CD4-positive, alpha-beta T cell (primary cell): ENCODE measurements around the gene PRKG1. TPM values are rescaled to one million over a fixed set of nuclear protein-coding genes. Genes with fewer than 3 reads are reported as not detected.

Experiments
- ATAC-seq: fragments of 200-7000 bp; cut with Tn5 transposase; one replicate; pipeline ENCODE4 v1.10.0; 2022; ENCODE audit warnings: mild to moderate bottlenecking; ENCODE audit not compliant: poor library complexity
- CTCF ChIA-PET: fragments of 350-600 bp; sonication (Branson Sonifier 250); formaldehyde crosslinking; loops from one replicate; lab custom pipeline; 2021; ENCODE audit warnings: antibody characterized with exemption, inconsistent platforms; lab: Charles Lee
- POLR2A ChIA-PET: fragments of 350-600 bp; sonication (Branson Sonifier 250); formaldehyde crosslinking; loops from one replicate; lab custom pipeline; 2021; ENCODE audit warnings: antibody characterized with exemption, inconsistent platforms; lab: Charles Lee
- DNase-seq, 14 experiments: peaks; one replicate each; pipeline ENCODE4 v3.0.0-alpha.2; 2013 to 2020; ENCODE audit warnings: mixed read lengths in 2 of 14
- H3K27ac ChIP-seq, 2 donors: one replicate each; pipeline versions ENCODE4 v1.5.1 to v1.7.0; 2013; ENCODE audit warnings: low read length in 2 of 2, low read depth in 1 of 2, mild to moderate bottlenecking in 1 of 2
- H3K27me3 ChIP-seq, 2 experiments: 1 replicate in 1 of 2; 2 replicates in 1 of 2; pipeline versions ENCODE4 v1.6.1 to v1.7.0; 2013; ENCODE audit warnings: low read length in 2 of 2, control low read depth in 1 of 2, mild to moderate bottlenecking in 1 of 2, moderate library complexity in 1 of 2; ENCODE audit not compliant: insufficient read depth in 2 of 2, control insufficient read depth in 1 of 2
- H3K36me3 ChIP-seq: one replicate; pipeline ENCODE4 v1.6.1; 2013; ENCODE audit warnings: low read length, control low read depth; ENCODE audit not compliant: insufficient read depth
- H3K4me1 ChIP-seq: one replicate; pipeline ENCODE4 v1.6.1; 2013; ENCODE audit warnings: low read length, control low read depth; ENCODE audit not compliant: insufficient read depth
- H3K4me3 ChIP-seq: one replicate; pipeline ENCODE4 v1.5.1; 2013; ENCODE audit warnings: mild to moderate bottlenecking, low read length, moderate library complexity
- H3K9me3 ChIP-seq, 2 experiments: 1 replicate in 1 of 2; 2 replicates in 1 of 2; pipeline versions ENCODE4 v1.6.1 to v1.7.0; 2013; ENCODE audit warnings: low read length in 2 of 2, mild to moderate bottlenecking in 2 of 2, control low read depth in 1 of 2, moderate library complexity in 1 of 2; ENCODE audit not compliant: control insufficient read depth in 1 of 2, insufficient read depth in 1 of 2
- H3K27ac Mint-ChIP-seq: one replicate; pipeline ENCODE4 v1.8.0; 2020; ENCODE audit warnings: mixed read lengths
- H3K27me3 Mint-ChIP-seq: one replicate; pipeline ENCODE4 v1.8.0; 2021; ENCODE audit warnings: mixed read lengths
- H3K36me3 Mint-ChIP-seq: one replicate; pipeline ENCODE4 v1.8.0; 2021; ENCODE audit warnings: low read depth, mixed read lengths
- H3K4me1 Mint-ChIP-seq: one replicate; pipeline ENCODE4 v1.8.0; 2021; ENCODE audit warnings: low read depth, mixed read lengths
- H3K4me3 Mint-ChIP-seq: one replicate; pipeline ENCODE4 v1.8.0; 2020; ENCODE audit warnings: mild to moderate bottlenecking, mixed read lengths
- H3K9me3 Mint-ChIP-seq: one replicate; pipeline ENCODE4 v1.8.0; 2020; ENCODE audit warnings: mixed read lengths
- intact Hi-C, 2 experiments: fragments of 100-400 bp; cut with DNase I in 1 of 2; cut with micrococcal nuclease in 1 of 2; formaldehyde crosslinking; loops; one replicate each; pipeline versions ENCODE4 v1.15.1 to v1.9.0; 2023 to 2025; cut with DNase I, micrococcal nuclease
- total RNA-seq, 174 experiments: library from RNA in 2 of 174; stranded (reverse) in 2 of 174; gene quantifications; one replicate each; pipeline ENCODE4 v1.2.3 and lab custom pipeline; 2021 to 2026
- TF ChIP-seq, protein P1 (sequence below): fragments of 200-600 bp; IDR thresholded peaks from one replicate; pipeline ENCODE4 v1.8.0; 2022; ENCODE audit warnings: antibody characterized with exemption, mild to moderate bottlenecking

The PRKG1 gene
- total RNA-seq, 2 experiments from 2014 or later: 0.31 TPM; not detected in 1

DNA sequence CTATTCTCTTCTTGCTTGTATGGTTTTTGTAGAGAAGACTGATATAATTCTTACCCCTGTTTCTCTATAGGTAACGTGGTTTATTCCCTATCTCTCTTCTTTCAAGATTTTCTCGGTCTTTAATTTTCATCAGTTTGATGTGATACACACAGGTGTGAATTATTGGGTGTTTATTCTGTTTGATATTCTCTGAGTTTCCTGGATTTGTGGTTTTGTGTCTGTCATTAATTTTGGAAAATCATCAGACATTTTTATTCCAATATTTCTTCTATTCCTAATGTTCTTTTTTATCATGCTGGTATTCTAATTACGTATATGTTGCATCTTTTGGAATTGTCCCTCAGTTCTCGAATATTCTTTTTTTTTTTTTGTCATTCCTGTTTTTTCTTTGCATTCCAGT, 850.1 kb downstream of the PRKG1 start:
- CTCF ChIA-PET: interaction anchor here (1.3 kb wide), 1 partner anchor 9 kb away, joined by 4 read pairs; no protein-coding TSS in a partner anchor
- Mint-ChIP-seq H3K36me3 (no peaks in the 10 kb centered on the region), H3K9me3 (no peaks in the 10 kb centered on the region), H3K4me3 (no peak overlapping the region), H3K27me3 (peaks cover 6% of the 10 kb centered on the region), H3K27ac (no peak overlapping the region), H3K4me1 (no peaks in the 10 kb centered on the region)
- Histone ChIP-seq H3K27me3 (no peaks in the 10 kb centered on the region), H3K9me3 (no peaks in the 10 kb centered on the region), H3K4me3 (no peak overlapping the region), H3K36me3 (no peaks in the 10 kb centered on the region), H3K4me1 (no peaks in the 10 kb centered on the region), H3K27ac (no peak overlapping the region)
- intact Hi-C loops: no loop called here
- no peak for DNase-seq
- TF ChIP-seq, protein P1, sequence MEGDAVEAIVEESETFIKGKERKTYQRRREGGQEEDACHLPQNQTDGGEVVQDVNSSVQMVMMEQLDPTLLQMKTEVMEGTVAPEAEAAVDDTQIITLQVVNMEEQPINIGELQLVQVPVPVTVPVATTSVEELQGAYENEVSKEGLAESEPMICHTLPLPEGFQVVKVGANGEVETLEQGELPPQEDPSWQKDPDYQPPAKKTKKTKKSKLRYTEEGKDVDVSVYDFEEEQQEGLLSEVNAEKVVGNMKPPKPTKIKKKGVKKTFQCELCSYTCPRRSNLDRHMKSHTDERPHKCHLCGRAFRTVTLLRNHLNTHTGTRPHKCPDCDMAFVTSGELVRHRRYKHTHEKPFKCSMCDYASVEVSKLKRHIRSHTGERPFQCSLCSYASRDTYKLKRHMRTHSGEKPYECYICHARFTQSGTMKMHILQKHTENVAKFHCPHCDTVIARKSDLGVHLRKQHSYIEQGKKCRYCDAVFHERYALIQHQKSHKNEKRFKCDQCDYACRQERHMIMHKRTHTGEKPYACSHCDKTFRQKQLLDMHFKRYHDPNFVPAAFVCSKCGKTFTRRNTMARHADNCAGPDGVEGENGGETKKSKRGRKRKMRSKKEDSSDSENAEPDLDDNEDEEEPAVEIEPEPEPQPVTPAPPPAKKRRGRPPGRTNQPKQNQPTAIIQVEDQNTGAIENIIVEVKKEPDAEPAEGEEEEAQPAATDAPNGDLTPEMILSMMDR: no peak
- POLR2A ChIA-PET: no interaction called here
- no peak for ATAC-seq

DNA sequence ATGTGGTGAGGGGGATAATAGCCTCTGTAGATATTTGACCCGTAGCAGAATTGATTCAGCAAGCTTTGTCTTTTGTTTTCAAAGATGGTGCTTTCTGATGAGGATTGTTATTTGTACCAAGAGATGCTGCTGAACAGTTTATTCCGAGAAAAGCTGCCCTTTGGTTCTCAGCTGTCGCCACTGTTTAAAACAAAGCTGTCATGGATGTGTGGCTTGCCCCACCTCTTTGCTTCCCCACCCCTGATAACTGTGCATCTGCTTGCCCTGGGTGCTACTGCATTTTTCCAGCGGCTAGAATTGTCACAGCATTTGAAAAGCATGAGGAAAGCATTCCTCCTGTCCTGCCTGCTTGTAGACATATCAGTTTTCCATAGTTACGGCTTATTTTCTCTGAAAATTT, 852.0 kb downstream of the PRKG1 start:
- H3K9me3 ChIP-seq: no peaks in the 10 kb centered on the region
- Mint-ChIP-seq H3K36me3 (no peaks in the 10 kb centered on the region), H3K27me3 (peaks cover 6% of the 10 kb centered on the region), H3K4me1 (no peaks in the 10 kb centered on the region), H3K4me3 (no peak overlapping the region), H3K9me3 (no peaks in the 10 kb centered on the region), H3K27ac (no peak overlapping the region)
- ChIA-PET CTCF (no interaction called here), POLR2A (no interaction called here)
- H3K36me3 ChIP-seq: no peaks in the 10 kb centered on the region
- TF ChIP-seq, protein P1: no peak
- no peak overlapping the region for H3K4me3 ChIP-seq
- H3K4me1 ChIP-seq: no peaks in the 10 kb centered on the region
- intact Hi-C loops: no loop called here
- no peak for DNase-seq
- no peaks in the 10 kb centered on the region for H3K27me3 ChIP-seq
- no peak for ATAC-seq
- no peak overlapping the region for H3K27ac ChIP-seq

DNA sequence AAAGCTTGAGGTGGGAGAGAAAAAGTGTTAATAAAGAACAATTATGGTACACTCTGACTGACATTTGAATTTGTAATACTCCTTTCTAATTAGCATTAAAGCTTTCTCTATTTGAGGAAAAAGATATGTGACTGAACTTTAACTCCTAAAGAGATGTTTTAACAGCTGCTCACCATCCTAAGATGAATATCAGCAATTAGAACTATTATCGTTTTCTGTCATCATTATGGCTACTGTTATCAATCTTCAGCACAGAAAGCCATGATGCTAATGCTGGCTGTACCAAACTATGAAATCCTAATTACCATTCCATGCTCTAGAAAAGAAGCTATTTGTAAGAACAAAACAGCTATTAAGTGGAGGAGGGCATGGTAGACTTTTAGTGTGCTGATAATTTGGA, 853.9 kb downstream of the PRKG1 start:
- H3K9me3 ChIP-seq: no peaks in the 10 kb centered on the region

More for the DNA sequence above, 853.9 kb downstream of the PRKG1 start:
- intact Hi-C loops: no loop called here
- H3K27me3 Mint-ChIP-seq: peaks cover 6% of the 10 kb centered on the region
- no peak overlapping the region for H3K4me3 Mint-ChIP-seq
- Histone ChIP-seq H3K4me3 (no peak overlapping the region), H3K27me3 (no peaks in the 10 kb centered on the region), H3K27ac (no peak overlapping the region), H3K36me3 (no peaks in the 10 kb centered on the region), H3K4me1 (no peaks in the 10 kb centered on the region)
- no peaks in the 10 kb centered on the region for H3K4me1 Mint-ChIP-seq
- POLR2A ChIA-PET: no interaction called here
- TF ChIP-seq, protein P1: no peak
- ATAC-seq (no peak), DNase-seq (no peak)
- no peak overlapping the region for H3K27ac Mint-ChIP-seq
- H3K9me3 Mint-ChIP-seq: no peaks in the 10 kb centered on the region
- CTCF ChIA-PET: no interaction called here
- H3K36me3 Mint-ChIP-seq: no peaks in the 10 kb centered on the region
